HL-60 (cell line): Measurements from ENCODE around the gene MCU.

Experiments
- CTCF ChIP-seq: IDR thresholded peaks from one replicate; pipeline ENCODE4 v1.5.1; 2011; ENCODE audit warnings: low read length, control low read depth, inconsistent platforms; ENCODE audit not compliant: insufficient read depth
- GABPA ChIP-seq: IDR thresholded peaks from 2 replicates; pipeline ENCODE4 v1.6.1; 2012; ENCODE audit warnings: low read depth
- POLR2AphosphoS5 ChIP-seq: IDR thresholded peaks from 2 replicates; pipeline ENCODE4 v1.6.1; 2012; ENCODE audit warnings: low read depth
- REST ChIP-seq: IDR thresholded peaks from 2 replicates; pipeline ENCODE4 v1.6.1; 2012; ENCODE audit warnings: low read depth; ENCODE audit not compliant: insufficient replicate concordance
- SPI1 ChIP-seq: IDR thresholded peaks from 2 replicates; pipeline ENCODE4 v1.6.1; 2012; ENCODE audit warnings: low read depth, mild to moderate bottlenecking, borderline replicate concordance

- TF ChIP-seq CTCF (no peak), POLR2AphosphoS5 (no peak), GABPA (no peak), REST (no peak), SPI1 (no peak)
Measured at GRCh38 chr10:72658696-72659400, 33.1 kb upstream of the MCU start.
